ENCODE results near the gene LDHA. TPM values are rescaled to one million over a fixed set of nuclear protein-coding genes. Genes with fewer than 3 reads are reported as not detected.
A peak's percentile ranks its signal among the peaks of the same experiment; 100 is the strongest.
"Not testable (repeated sequence)": the region's sequence is repeated elsewhere in the genome, so short reads cannot be mapped to it uniquely, and the experiment has no call there.

Gene LDHA
- total and polyA plus RNA-seq, 8 donors = 106 to 367 (median 278) TPM

DNA sequence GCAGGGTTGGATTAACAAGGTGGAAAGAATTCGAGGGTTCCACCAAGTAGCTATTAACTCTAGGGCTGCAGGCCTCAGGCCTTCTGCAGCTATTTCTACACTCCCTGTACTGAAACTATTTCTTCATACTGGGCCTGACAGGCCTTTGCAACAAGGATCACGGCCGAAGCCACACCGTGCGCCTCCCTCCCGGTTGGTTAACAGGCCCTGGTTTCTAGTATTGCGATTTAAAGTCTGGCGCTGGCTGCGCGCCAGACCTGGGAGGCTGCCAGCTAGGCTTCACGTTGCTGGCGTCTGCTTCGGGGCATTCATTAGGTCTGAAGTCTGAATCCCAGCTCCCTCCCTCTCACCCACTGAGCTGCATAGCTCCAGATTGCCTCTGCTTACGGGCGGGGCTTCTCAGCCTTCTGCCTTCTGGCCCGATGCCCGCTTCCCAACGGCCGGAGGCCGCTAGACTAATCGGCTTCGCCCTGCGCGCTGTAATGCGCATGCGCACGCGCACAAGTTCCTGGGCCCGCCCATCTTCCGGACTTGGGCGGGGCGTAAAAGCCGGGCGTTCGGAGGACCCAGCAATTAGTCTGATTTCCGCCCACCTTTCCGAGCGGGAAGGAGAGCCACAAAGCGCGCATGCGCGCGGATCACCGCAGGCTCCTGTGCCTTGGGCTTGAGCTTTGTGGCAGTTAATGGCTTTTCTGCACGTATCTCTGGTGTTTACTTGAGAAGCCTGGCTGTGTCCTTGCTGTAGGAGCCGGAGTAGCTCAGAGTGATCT lies 1.6 kb downstream of the LDHA start:
- Histone ChIP-seq H3K36me3 (peaks cover 36 to 42% (median 42%) of the 10 kb centered on the region in 4 donors), H3K27ac (peak overlapping the region; percentile 91 to 98 (median 98)), H3K9me3 (no peaks in the 10 kb centered on the region), H3K4me3 (peak overlapping the region; percentile 67 to 87 (median 80)), H3K27me3 (no peaks in the 10 kb centered on the region), H3K4me1 (peaks cover 15 to 43% (median 27%) of the 10 kb centered on the region in 4 donors)
- TF ChIP-seq POLR2A (IDR thresholded peaks at IDR 0.05) = peak in 1 of 4 donors; percentile 77
- TF ChIP-seq, protein P1, sequence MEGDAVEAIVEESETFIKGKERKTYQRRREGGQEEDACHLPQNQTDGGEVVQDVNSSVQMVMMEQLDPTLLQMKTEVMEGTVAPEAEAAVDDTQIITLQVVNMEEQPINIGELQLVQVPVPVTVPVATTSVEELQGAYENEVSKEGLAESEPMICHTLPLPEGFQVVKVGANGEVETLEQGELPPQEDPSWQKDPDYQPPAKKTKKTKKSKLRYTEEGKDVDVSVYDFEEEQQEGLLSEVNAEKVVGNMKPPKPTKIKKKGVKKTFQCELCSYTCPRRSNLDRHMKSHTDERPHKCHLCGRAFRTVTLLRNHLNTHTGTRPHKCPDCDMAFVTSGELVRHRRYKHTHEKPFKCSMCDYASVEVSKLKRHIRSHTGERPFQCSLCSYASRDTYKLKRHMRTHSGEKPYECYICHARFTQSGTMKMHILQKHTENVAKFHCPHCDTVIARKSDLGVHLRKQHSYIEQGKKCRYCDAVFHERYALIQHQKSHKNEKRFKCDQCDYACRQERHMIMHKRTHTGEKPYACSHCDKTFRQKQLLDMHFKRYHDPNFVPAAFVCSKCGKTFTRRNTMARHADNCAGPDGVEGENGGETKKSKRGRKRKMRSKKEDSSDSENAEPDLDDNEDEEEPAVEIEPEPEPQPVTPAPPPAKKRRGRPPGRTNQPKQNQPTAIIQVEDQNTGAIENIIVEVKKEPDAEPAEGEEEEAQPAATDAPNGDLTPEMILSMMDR (IDR thresholded peaks at IDR 0.05) = no peak
- TF ChIP-seq POLR2AphosphoS5 (IDR thresholded peaks at IDR 0.05) = peak; percentile 85 to 97 (median 90)
- TF ChIP-seq EP300 (IDR thresholded peaks at IDR 0.05) = no peak
- peak; percentile 99 to 100 for DNase-seq
- intact Hi-C loops (cut with DNase I; ENCODE audit: low total_unique reads) = no loop called here
- WGBS, 5 donors = 0% methylated on average over 45 to 46 of the region's 46 CpGs

DNA sequence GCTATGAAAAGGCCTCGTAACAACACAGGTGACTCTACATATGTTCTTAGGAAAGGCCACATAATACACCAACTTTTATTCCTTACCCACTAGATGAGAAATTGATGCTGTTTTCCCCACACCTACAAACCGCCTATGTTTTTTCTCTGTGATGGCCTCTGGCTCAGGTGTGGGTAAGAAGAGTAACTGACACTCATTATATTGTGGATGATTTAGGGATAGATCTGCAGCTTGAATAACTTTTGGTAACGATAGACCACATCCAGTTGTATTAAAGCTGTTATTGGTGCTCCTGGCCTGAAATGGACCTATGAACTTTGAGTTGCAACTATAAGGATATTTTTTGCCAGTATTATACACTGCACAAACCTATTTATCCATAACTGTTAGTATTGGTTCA lies 3.6 kb downstream of the LDHA start:
- WGBS, 5 donors = 94 to 96% (median 95%) methylated on average over 3 of the region's 3 CpGs
- no peak overlapping the region for H3K4me3 ChIP-seq
- peaks cover 15 to 41% (median 27%) of the 10 kb centered on the region in 4 donors for H3K4me1 ChIP-seq
- no peak overlapping the region for H3K27ac ChIP-seq
- H3K9me3 ChIP-seq = no peaks in the 10 kb centered on the region
- no peaks in the 10 kb centered on the region for H3K27me3 ChIP-seq
- H3K36me3 ChIP-seq = peaks cover 51 to 62% (median 62%) of the 10 kb centered on the region in 4 donors
- no peak for TF ChIP-seq POLR2AphosphoS5 (IDR thresholded peaks at IDR 0.05)
- no peak for TF ChIP-seq EP300 (IDR thresholded peaks at IDR 0.05)
- TF ChIP-seq, protein P1 (IDR thresholded peaks at IDR 0.05) = no peak
- TF ChIP-seq POLR2A (IDR thresholded peaks at IDR 0.05) = no peak
- intact Hi-C loops (cut with DNase I; ENCODE audit: low total_unique reads) = no loop called here
- no peak for DNase-seq

DNA sequence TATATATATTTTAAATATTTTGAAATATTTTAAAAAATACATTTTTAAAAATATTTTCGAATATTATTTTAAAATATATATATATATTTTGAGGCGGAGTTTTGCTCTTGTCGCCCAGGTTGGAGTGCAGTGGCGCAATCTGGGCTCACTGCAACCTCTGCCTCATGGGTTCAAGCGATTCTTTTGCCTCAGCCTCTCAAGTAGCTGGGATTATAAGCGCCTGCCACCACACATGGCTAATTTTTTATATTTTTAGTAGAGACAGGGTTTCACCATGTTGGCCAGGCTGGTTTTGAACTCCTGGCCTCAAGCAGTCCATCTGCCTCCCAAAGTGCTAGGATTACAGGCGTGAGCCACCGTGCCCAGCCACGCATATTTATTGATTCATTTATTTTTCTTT lies 6.7 kb downstream of the LDHA start:
- H3K9me3 ChIP-seq; intact Hi-C loops (cut with DNase I; ENCODE audit: low total_unique reads); H3K27ac ChIP-seq; H3K4me3 ChIP-seq; H3K27me3 ChIP-seq; DNase-seq: not testable (repeated sequence)
- 93 to 98% (median 95%) methylated on average over 9 of the region's 9 CpGs for WGBS, 5 donors
- H3K4me1 ChIP-seq = peaks cover 4 to 29% (median 14%) of the 10 kb centered on the region in 4 donors
- H3K36me3 ChIP-seq = peaks cover 82 to 93% (median 93%) of the 10 kb centered on the region in 4 donors

DNA sequence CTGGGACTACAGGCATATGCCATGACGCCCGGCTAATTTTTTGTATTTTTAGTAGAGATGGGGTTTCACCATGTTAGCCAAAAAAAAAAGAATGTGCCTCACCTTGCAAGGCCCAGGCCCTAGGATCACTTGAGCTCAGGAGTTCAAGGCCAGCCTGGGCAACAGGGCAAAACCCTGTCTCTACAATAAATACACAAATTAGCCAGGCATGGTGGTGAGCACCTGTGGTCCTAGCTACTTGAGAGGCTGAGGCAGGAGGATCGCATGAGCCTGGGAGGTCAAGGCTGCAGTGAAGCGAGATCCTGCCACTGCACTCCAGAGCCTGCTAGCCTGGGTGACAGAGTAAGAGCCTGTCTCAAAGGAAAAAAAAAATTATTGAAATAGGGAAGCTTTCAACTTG lies 9.7 kb downstream of the LDHA start:
- 91 to 100% (median 97%) methylated on average over 4 of the region's 4 CpGs for WGBS, 5 donors
- peaks cover 0 to 6% (median 0%) of the 10 kb centered on the region in 4 donors for H3K4me1 ChIP-seq
- H3K27ac ChIP-seq = no peak overlapping the region
- H3K9me3 ChIP-seq = no peaks in the 10 kb centered on the region
- TF ChIP-seq EP300 (IDR thresholded peaks at IDR 0.05) = no peak
- no peak for TF ChIP-seq POLR2A (IDR thresholded peaks at IDR 0.05)
- TF ChIP-seq POLR2AphosphoS5 (IDR thresholded peaks at IDR 0.05) = no peak
- TF ChIP-seq, protein P1 (IDR thresholded peaks at IDR 0.05) = no peak
- H3K27me3 ChIP-seq = no peaks in the 10 kb centered on the region
- no peak for DNase-seq
- peaks cover 86 to 100% (median 100%) of the 10 kb centered on the region in 4 donors for H3K36me3 ChIP-seq
- H3K4me3 ChIP-seq = no peak overlapping the region
- intact Hi-C loops (cut with DNase I; ENCODE audit: low total_unique reads) = no loop called here

DNA sequence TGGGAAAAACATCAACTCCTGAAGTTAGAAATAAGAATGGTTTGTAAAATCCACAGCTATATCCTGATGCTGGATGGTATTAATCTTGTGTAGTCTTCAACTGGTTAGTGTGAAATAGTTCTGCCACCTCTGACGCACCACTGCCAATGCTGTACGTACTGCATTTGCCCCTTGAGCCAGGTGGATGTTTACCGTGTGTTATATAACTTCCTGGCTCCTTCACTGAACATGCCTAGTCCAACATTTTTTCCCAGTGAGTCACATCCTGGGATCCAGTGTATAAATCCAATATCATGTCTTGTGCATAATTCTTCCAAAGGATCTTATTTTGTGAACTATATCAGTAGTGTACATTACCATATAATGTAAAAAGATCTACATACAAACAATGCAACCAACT lies 13.0 kb downstream of the LDHA start:
- DNase-seq = peak in 1 of 2 donors; percentile 43
- H3K4me3 ChIP-seq; H3K9me3 ChIP-seq; H3K4me1 ChIP-seq; H3K27me3 ChIP-seq; intact Hi-C loops (cut with DNase I; ENCODE audit: low total_unique reads): not testable (repeated sequence)
- Histone ChIP-seq H3K27ac (peak overlapping the region in 1 of 5 donors; percentile 24), H3K36me3 (peaks cover 59 to 67% (median 67%) of the 10 kb centered on the region in 4 donors)
- WGBS, 5 donors = 23 to 47% (median 25%) methylated on average over 3 of the region's 3 CpGs

Measured in stomach (tissue), 9 donors.